A673 (cell line): ENCODE measurements around the gene ALDH18A1.

ENCODE experiments used
- CTCF ChIP-seq: fragments of 300-800, 200-600 bp; sonication (generic); conservative IDR thresholded peaks from 2 replicates; pipeline ENCODE4 v1.5.1; 2017; ENCODE audit warnings: low read depth, mild to moderate bottlenecking, antibody characterized with exemption, low read length, moderate library complexity, mixed read lengths
- EZH2 ChIP-seq: fragments of 200-600 bp; sonication (generic); IDR thresholded peaks from 2 replicates; pipeline ENCODE4 v1.6.1; 2017; ENCODE audit warnings: borderline replicate concordance, low read depth, mild to moderate bottlenecking, mixed read lengths, antibody characterized with exemption, low read length; ENCODE audit not compliant: poor library complexity, severe bottlenecking

GRCh38 chr10:95663496-95663895 is 7.0 kb upstream of the ALDH18A1 start:
- TF ChIP-seq CTCF (no peak), EZH2 (no peak)
